H1 (cell line): ENCODE results near the gene LRP1. TPM values are rescaled to one million over a fixed set of nuclear protein-coding genes. Genes with fewer than 3 reads are reported as not detected.

ENCODE experiments used
- RFX5 ChIP-seq: IDR thresholded peaks from 2 replicates; pipeline ENCODE4 v1.6.1; 2011; ENCODE audit warnings: low read depth, low read length, improper control_type of control experiment, borderline replicate concordance
- polyA plus RNA-seq, 7 experiments: library from polyadenylated mRNA; depleted of rRNA in 3 of 7; stranded (reverse) in 5 of 7; unstranded in 2 of 7; fragments of >200 nt in 5 of 7; fragments of 200-250 nt in 2 of 7; gene quantifications; 1 replicate in 5 of 7; 2 replicates in 1 of 7; 4 replicates in 1 of 7; pipeline versions ENCODE4 v1.2.1 to v1.2.3, GENCODE V29; 2011 to 2013; ENCODE audit warnings: missing spikeins in 2 of 7, mixed read lengths in 2 of 7
- total RNA-seq: library from RNA; stranded (reverse); fragmentation: NEBNext Ultra II Directional; extraction: Animal tissue kit (Norgen Biotek cat#: 25700); gene quantifications from 2 replicates; pipeline ENCODE4 v1.2.1, GENCODE V29; 2021
- TF ChIP-seq, protein P1 (sequence below): IDR thresholded peaks from 2 replicates; pipeline ENCODE4 v1.6.1; 2012; ENCODE audit warnings: inconsistent platforms
- TF ChIP-seq, protein P2 (sequence below), 3 experiments: IDR thresholded peaks; 1 replicate in 2 of 3; 2 replicates in 1 of 3; pipeline versions ENCODE4 v1.5.1 to v1.6.1; 2011; ENCODE audit warnings: low read length in 3 of 3, mild to moderate bottlenecking in 3 of 3, inconsistent platforms in 2 of 3, low read depth in 1 of 3, moderate library complexity in 1 of 3; ENCODE audit not compliant: insufficient read depth in 1 of 3; ENCODE audit errors: control extremely low read depth in 1 of 3

The LRP1 gene
- total and polyA plus RNA-seq, 2 of the 8 experiments (the other 6 are each of a cell fraction or from before 2014, with no cell fraction given), result 35.3 to 92.5 TPM

DNA sequence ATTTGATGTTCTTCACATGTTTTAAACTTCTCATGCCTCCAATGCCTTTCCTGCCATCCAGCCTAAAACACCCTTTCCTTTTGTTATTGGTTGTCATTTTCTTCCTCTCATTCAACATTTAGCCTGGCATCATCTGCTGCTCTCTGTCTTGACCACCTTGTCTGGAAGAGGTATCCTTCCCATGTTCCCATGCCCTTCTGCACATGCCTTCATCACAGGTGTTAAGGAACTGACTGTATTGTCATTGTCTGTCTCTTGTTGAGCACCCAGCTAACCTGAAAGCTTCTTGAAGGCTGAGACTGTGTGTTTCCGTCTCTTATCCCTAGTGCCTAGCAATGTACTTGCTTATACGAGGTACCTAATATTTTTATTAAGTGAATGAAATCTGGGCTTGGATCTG, 4.5 kb upstream of the LRP1 start (continued):
- TF ChIP-seq, protein P1, sequence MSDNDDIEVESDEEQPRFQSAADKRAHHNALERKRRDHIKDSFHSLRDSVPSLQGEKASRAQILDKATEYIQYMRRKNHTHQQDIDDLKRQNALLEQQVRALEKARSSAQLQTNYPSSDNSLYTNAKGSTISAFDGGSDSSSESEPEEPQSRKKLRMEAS, result no peak
- TF ChIP-seq RFX5, result no peak
- TF ChIP-seq, protein P2, sequence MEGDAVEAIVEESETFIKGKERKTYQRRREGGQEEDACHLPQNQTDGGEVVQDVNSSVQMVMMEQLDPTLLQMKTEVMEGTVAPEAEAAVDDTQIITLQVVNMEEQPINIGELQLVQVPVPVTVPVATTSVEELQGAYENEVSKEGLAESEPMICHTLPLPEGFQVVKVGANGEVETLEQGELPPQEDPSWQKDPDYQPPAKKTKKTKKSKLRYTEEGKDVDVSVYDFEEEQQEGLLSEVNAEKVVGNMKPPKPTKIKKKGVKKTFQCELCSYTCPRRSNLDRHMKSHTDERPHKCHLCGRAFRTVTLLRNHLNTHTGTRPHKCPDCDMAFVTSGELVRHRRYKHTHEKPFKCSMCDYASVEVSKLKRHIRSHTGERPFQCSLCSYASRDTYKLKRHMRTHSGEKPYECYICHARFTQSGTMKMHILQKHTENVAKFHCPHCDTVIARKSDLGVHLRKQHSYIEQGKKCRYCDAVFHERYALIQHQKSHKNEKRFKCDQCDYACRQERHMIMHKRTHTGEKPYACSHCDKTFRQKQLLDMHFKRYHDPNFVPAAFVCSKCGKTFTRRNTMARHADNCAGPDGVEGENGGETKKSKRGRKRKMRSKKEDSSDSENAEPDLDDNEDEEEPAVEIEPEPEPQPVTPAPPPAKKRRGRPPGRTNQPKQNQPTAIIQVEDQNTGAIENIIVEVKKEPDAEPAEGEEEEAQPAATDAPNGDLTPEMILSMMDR (IDR thresholded peaks at IDR 0.05; ENCODE audit: control extremely low read depth in 1 of 3, insufficient read depth in 1 of 3, low read depth in 1 of 3, low read length in 3 of 3), result no peak
